EH (cell line): Measurements from ENCODE around the gene SENP6.
"Not testable (repeated sequence)": the region's sequence is repeated elsewhere in the genome, so short reads cannot be mapped to it uniquely, and the experiment has no call there.

Source experiments
- DNase-seq: peaks from one replicate; pipeline ENCODE4 v3.0.0-alpha.2; 2015; ENCODE audit warnings: low read depth

The SENP6 gene, protein sequence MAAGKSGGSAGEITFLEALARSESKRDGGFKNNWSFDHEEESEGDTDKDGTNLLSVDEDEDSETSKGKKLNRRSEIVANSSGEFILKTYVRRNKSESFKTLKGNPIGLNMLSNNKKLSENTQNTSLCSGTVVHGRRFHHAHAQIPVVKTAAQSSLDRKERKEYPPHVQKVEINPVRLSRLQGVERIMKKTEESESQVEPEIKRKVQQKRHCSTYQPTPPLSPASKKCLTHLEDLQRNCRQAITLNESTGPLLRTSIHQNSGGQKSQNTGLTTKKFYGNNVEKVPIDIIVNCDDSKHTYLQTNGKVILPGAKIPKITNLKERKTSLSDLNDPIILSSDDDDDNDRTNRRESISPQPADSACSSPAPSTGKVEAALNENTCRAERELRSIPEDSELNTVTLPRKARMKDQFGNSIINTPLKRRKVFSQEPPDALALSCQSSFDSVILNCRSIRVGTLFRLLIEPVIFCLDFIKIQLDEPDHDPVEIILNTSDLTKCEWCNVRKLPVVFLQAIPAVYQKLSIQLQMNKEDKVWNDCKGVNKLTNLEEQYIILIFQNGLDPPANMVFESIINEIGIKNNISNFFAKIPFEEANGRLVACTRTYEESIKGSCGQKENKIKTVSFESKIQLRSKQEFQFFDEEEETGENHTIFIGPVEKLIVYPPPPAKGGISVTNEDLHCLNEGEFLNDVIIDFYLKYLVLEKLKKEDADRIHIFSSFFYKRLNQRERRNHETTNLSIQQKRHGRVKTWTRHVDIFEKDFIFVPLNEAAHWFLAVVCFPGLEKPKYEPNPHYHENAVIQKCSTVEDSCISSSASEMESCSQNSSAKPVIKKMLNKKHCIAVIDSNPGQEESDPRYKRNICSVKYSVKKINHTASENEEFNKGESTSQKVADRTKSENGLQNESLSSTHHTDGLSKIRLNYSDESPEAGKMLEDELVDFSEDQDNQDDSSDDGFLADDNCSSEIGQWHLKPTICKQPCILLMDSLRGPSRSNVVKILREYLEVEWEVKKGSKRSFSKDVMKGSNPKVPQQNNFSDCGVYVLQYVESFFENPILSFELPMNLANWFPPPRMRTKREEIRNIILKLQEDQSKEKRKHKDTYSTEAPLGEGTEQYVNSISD

DNA sequence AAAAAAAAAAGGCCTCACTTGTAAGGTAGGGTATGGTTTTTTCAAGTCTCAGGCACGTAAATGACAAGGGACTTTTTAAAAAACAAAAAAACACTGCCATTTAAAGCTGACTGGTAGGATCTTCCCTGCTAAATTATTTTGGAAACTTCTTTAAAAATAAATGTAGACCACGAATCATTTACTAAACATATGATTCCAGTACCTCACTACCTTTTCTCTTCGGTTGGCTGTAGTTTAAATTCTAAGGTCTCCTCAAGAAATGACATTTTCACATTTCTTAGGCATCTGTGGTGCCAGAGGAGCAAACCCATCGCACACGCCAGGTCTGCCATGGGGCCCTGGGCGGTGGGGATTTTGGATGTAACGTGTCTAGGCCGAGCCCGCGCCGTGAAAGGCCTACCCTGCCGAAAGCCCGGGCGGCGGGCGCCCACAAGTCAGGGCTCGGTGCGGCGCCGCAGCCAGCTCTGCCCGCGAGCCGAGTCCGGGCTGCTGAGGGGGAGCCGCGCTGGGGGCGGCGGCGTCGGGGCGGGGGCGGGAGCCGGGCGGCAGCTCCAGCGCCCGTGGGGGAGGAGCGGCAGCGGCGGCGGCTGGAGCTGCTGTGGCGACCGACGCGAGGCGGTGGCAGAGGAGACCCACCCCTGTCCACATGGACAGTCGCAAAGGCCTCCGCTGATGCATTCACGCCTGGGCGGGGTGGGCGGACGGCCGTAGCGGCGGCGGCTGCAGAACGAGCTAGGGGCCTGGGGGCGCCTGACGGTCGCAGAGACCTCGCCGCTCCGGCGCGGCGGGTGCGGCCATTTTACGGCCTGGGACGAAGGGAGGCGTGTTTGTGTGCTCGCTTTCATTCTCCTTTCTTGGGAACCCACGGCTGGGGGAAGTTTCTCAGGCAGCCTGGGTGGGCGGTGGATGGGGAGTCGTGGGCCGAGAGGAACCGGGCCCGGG is at the start of gene SENP6:
Gene SENP6, plus strand, starts transcription at position 577 of the 942 bp plus-strand sequence. CDS start 645 bp downstream, outside the sequence.
- DNase-seq = peak; percentile 91

DNA sequence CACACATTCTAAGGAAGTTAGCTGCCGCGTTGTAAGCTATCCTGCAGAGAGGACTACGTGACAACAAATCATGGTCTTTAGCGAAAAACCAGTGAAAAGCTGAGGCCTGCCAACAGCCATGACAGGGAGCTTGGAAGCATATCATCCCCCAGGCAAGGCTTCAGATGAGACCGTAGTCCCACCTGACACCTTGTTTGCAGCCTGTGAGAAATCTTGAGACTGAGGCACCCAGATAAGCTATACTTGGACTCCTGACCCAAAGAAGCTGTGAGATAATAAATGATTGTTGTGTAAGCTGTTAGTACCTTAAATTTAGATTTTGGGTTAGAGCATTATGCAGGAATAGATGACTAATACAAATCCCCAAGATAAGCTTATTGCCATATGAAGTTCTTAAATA is 45.4 kb upstream of the SENP6 start:
- no peak for DNase-seq

DNA sequence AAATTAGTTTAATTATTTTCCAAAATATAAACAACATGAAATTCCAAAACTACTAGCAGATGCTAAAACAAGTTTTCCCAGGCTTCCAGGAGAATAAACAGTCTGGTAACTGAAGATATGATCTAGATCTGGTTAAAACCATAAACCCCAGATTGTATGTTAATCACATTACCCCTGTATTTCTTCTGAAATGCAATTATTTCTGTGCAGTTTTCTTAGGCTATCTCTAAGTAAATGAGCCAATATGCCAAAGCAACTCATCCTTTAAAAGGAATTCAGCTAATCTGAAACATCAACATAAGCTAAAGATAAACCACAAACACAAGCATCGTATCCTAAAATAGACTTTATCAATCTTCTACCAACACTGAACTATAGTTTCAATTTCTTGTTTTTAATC is 44.6 kb upstream of the SENP6 start:
- DNase-seq = no peak

DNA sequence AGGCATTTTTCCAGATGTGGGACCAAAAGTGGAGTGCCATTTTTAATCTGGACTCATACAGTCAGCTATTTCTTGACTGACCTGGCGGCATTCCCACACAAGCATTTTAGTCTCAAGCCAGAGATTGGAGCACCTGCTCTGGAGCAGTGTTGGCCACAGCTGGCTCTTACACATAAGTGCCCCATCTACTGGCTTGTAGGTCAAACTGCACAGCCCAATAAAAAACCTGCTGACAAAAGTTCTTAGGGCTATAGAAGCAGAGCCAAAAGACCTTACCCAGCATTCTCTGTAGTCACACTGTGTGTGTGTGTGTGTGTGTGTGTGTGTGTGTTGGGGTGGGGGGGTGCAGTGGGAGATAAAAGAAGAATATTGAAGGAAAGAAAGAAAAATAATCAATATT is 38.6 kb upstream of the SENP6 start:
- DNase-seq = peak; percentile 54

DNA sequence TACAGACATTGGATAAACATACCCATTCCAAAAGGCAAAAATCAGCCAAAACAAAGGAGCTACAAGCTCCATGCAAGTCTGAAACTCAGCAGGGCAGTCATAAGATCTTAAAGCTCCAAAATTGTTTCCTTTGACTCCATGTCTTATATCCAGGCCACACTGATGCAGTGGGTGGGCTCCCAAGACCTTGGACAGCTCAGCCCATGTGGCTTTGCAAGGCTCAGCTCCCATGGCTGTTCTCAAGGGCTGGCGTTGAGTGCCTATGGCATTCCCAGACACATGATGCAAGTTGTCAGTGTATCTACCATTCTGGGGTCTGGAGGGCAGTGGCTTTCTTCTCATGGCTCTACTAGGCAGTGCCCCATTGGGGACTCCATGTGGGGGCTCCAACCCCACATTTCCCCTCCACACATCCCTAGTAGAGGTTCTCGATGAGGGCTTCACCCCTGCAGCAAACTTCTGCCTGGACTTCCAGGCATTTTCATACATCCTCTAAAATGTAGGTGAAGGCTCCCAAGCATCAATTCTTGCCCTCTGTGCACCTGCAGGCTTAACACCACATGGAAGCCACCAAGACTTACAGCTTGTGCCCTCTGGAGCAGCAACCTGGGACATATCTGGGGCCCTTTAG is 35.4 kb upstream of the SENP6 start:
- DNase-seq = no peak

DNA sequence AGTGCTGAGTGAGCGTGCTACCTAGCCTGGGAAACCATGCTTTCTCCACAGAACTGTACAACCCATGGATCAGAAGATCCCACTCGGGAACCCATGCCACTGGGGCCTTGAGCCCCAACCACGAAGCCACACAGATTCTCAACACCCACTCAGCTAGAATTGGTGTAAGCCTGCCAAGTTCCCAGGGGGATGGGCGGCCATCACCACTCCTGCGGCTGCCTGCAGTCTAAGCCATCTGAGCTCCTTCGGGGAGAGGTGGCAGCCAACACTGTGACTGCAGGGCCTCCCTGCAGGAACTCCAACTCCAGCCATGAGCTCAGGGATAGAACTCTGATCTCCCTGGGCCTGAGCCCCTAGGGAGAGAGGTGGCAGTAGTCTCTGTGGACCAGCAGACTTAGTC is 33.6 kb upstream of the SENP6 start:
- no peak for DNase-seq

DNA sequence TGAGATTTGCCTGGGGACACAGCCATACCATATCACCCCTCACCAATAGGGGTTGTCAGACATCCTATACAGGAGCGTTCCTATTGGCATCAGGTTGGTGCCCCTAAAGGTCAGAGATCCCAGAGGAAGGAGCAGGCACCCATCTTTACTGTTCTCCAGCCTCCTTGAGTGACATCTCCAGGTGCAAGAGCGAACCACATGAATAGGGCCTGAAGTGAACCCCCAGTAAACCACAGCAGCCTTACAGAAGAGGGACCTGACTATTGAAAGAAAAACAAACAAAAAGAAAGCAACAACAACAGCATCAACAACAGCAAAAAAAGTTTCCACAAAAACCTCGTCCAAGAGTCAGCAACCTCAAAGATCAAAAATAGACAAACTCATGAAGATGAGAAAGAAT is 32.7 kb upstream of the SENP6 start:
- DNase-seq = no peak

DNA sequence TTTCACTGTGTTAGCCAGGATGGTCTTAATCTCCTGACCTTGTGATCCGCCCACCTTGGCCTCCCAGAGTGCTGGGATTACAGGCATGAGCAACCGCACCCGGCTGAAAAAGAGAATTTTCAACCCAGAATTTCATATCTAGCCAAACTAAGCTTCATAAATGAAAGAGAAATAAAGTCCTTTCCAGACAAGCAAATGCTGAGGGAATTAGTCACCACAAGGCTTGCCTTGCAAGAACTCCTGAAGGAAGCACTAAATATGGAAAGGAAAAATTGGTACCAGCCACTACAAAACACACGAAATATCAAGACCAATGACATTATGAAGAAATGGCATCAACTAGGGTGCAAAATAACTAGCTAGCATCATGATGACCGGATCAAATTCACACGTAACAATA is 31.0 kb upstream of the SENP6 start:
- peak; percentile 48 for DNase-seq

DNA sequence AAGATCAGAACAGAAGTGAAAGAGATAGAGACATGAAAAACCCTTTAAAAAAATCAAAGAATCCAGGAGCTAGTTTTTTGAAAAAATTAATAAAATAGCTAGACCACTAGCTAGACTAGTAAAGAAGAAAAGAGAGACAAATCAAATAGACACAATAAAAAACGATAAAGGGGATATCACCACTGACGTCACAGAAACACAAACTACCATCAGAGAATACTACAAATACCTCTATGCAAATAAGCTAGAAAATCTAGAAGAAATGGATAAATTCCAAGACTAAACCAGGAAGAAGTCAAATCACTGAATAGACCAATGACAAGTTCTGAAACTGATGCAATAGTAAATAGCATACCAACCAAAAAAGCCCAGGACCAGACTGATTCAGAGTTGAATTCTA is 29.6 kb upstream of the SENP6 start:
- no peak for DNase-seq

DNA sequence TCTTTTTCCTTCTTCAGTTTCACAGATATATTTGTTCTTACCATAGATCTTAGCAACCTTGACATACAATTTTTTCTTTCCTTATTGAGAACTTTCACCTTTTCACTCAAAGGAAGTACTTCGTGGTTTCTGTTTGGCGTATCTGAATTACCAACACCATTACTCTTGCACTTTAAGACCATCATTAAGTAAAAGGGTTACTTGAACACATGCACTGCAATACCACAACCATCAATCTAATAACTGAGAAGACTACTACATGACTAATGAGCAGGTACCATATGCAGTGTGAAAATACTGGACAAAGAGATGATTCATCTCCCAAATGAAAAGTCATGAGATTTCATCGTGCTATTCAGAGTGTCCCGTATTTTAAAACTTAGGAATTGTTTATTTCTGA is 21.7 kb upstream of the SENP6 start:
- no peak for DNase-seq

DNA sequence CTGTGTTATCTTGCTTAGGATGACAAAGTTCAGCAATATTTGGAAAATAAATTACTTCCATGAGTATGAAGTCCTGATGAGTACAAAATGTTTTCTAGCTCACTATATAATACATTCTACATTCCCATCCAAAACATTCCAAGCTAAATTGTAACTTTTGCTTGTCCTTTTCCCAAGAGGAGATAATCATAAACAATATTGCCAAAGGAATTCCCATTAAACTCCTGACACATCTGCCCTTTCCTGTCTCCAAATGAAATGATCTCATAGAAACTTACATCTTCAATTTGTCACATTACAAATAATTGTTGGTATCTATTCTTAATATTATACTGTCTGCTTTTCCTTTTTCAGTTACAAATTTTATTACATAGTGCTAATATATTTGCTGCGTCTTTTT is 20.4 kb upstream of the SENP6 start:
- peak; percentile 51 for DNase-seq

DNA sequence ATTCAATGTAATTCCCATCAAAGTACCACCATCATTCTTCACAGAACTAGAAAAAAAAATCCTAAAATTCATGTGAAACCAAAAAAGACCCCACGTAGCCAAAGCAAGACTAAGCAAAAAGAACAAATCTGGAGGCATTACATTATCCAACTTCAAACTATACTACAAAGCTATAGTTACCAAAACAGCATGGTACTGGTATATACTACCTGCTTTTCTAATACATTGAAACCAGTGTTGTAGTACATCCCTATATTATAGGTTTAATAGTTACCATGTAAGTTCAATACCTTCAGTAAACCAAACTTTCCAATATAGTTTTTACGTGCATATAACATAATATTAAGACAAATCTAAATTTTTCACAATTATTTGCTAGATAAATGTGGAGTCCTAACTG is 17.1 kb upstream of the SENP6 start:
- DNase-seq = not testable (repeated sequence)

DNA sequence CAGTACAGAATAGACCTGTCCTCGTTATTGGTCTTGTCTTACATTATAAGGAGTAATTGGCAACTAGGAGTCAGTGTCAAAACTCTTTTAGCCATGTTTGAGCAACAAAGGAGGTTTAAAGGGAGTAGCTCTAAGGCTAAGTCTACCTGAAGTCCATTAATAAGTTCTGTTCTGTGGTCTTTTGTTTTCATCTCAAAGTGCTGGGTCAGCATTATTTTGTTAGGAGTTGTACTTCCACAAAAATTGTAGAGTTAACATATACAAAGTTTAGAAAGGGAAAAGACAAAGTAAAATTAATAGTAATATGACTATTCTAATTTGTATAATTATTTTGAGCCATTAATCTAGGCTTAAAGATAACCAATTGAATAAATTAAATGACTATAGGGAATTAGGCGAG is 12.7 kb upstream of the SENP6 start:
- DNase-seq = no peak

DNA sequence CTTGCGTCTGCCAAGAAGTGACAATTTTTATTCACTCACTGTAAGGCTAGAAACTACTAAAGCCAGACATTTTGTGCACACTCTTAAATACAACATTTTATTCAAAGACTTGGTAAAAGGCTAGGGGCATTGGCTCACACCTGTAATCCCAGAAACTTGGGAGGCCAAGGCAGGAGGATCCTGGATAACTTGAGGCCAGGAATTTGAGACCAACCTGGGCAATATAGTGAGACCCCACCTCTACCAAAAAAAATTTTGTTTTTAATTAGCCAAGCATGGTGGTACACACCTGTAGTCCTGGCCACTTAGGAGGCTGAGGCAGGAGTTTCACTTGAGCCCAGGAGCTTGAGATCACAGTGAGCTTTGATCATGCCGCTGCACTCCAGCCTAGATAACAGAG is 11.3 kb upstream of the SENP6 start:
- DNase-seq = no peak

DNA sequence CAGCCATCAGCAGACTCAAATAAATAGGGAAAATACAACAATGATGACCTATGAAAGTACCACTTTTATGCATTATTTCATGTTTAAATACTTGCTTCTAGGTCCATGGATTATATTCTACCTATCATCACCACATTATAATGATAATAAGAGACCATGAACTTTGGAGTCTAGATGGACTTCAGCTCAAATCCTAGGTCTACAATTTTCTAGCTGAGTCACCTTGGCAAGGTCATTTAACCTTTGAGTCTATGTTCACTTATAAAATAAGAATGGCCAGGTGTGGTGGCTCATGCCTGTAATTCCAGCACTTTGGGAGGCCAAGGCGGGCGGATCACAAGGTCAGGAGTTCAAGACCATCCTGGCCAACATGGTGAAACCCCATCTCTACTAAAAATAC is 5.3 kb upstream of the SENP6 start:
- DNase-seq = not testable (repeated sequence)

DNA sequence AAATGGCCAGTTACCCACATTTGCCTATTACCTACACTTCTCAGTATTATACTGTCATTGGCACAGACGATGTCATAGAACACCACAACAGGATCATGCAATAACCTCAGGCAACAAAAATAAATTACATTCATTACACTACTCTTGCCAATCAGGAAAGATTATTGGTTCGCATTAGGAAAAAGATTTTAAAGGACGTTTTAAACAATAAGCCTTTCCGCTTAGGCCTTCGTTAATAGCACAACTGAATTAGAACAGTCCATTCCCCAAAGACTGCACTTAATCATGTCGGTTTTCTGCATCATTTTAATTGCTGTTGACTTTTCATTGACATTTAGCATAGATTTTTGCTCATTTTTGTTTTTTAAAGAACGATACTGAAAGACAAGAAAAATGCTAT is 912 bp upstream of the SENP6 start:
- peak; percentile 11 for DNase-seq

DNA sequence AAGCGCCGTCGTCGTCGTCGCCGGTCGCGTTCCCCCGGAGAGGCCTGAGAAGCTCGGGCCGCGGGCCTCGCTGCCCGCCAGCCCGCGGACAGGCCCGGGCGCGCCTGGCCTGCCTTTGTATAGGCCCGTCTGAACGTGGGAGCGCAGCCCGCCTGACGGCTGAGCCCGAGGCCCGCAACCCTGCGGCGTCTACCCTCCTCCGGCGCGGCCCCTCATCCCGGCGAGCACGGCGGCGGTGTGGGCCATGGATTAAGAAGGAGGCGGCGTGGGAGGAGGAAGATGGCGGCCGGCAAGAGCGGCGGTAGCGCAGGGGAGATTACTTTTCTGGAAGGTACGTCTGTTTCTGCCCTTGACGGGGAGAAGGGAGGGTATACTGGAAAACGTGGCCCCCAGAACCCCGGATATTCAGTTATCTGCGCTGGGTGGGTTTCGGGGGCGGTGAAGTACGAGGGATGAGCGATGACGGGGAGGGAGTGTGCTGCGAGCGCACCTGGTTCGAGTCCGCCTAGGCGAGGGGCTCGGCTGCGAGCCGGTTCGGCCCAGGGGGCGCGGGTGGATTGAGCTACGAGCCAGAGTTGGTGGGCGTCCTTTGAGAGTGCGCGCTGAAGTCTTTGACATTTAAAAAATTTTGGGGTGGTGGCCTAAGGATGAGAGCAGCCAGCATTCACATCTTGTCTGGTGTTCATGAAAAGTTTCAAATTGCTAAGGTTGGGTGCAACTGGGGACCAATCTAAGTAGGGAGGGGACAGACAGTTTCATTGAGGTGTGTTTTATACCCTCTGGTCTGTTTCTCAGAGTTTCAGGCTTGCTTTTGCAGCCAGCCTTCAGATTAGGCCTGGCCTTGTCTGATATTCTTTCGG is 796 bp downstream of the SENP6 start:
- DNase-seq = peak; percentile 55

DNA sequence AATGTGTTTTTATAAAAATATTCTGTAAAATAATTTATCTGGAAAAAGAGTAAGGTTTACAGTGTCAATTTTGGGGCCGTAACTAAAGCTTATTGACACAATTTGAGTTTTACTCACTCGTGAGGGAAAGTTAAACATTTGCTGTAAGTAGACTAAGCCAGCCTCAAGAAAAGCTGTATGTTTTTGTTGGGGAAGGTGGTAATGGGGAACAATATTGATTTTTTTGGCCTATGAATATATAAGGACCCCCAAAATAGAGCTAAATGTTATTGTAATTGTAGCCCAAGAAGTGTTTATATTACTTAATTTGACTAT is 1.4 kb downstream of the SENP6 start:
- no peak for DNase-seq

DNA sequence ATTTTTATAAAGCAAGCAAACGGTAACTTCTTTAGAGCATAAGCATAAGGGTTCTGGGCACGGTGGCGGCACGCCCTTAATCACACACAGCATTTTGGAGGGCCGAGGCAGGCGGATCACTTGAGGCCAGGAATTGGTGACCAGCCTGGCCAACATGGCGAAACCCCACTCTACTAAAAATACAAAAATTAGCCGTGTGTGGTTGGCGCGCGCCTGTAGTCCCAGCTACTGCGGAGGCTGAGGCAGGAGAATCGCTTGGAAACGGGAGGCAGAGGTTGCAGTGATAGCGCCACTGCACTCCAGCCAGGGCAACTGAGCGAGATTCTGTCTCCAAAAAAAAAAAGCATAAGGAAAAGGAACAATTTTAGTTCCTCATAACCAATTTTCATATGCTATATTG is 2.6 kb downstream of the SENP6 start:
- DNase-seq = no peak

DNA sequence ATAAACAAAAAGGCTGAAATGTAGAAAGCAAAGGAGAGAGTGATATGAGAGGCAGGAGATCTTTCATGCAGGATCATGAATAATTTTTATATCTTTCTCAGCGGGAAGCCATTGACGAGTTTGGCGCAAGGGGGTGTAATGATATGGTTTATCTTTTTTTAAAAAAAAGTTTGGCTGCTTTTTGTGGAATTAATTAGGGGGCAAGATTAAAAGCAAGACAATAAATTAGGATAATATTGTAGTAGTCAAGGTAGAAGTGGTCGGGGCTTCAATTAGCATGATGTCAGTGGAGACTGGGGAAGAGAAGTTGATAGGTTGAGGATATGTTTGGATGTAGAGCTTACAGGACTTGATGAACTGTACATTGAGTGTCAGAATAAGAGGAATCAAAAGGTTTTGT is 4.0 kb downstream of the SENP6 start:
- no peak for DNase-seq
